KOPT-K1 (cell line): ENCODE results near the gene LTBP1.
"Not testable (repeated sequence)": the region's sequence is repeated elsewhere in the genome, so short reads cannot be mapped to it uniquely, and the experiment has no call there.

Experiments used
- H3K27ac ChIP-seq: fragments of 200-600 bp; sonication (generic); 2 replicates; pipeline ENCODE4 v1.5.1; 2016; ENCODE audit warnings: antibody characterized with exemption, mild to moderate bottlenecking, low read depth, low read length; ENCODE audit not compliant: poor library complexity, severe bottlenecking
- H3K36me3 ChIP-seq: fragments of 200-600 bp; sonication (generic); 2 replicates; pipeline ENCODE4 v1.5.1; 2017; ENCODE audit warnings: antibody characterized with exemption, mild to moderate bottlenecking, low read length, moderate library complexity; ENCODE audit not compliant: insufficient read depth
- H3K9me3 ChIP-seq: fragments of 200-600 bp; sonication (generic); 2 replicates; pipeline ENCODE4 v1.5.1; 2017; ENCODE audit warnings: antibody characterized with exemption, low read length, mild to moderate bottlenecking; ENCODE audit not compliant: insufficient read depth, poor library complexity, severe bottlenecking

LTBP1 gene

DNA sequence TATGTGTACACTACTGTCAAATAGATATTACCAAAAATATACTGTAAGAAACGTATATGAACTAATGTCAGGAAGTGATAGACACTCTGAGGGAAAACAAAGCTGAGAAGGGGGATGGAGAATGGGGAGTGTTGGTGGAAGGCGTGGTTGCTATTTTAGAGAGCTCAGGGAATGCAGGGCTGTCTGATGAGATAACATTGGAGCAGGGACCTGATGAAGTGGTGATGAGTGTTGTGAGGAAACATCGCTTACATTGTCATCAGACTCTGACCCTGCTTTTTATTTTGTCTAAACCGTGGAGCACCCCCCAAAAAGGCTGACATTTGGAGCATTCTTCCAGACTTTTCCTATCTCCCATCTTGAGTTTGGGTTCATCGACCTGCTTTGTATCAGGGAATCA, 194.7 kb downstream of the LTBP1 start:
- no peak overlapping the region for H3K27ac ChIP-seq
- no peaks in the 10 kb centered on the region for H3K36me3 ChIP-seq
- H3K9me3 ChIP-seq = no peaks in the 10 kb centered on the region

GRCh38 chr2:33142810-33143209, 196.1 kb downstream of the LTBP1 start:
- no peak overlapping the region for H3K27ac ChIP-seq

GRCh38 chr2:33144243-33144642, 197.5 kb downstream of the LTBP1 start:
- Histone ChIP-seq H3K27ac (no peak overlapping the region), H3K9me3 (no peaks in the 10 kb centered on the region), H3K36me3 (no peaks in the 10 kb centered on the region)

More at GRCh38 chr2:33142810-33143209, 196.1 kb downstream of the LTBP1 start:
- H3K36me3 ChIP-seq = no peaks in the 10 kb centered on the region
- H3K9me3 ChIP-seq = no peaks in the 10 kb centered on the region

GRCh38 chr2:33145459-33145858, 198.7 kb downstream of the LTBP1 start:
- H3K27ac ChIP-seq = no peak overlapping the region
- H3K36me3 ChIP-seq = no peaks in the 10 kb centered on the region
- no peaks in the 10 kb centered on the region for H3K9me3 ChIP-seq

DNA sequence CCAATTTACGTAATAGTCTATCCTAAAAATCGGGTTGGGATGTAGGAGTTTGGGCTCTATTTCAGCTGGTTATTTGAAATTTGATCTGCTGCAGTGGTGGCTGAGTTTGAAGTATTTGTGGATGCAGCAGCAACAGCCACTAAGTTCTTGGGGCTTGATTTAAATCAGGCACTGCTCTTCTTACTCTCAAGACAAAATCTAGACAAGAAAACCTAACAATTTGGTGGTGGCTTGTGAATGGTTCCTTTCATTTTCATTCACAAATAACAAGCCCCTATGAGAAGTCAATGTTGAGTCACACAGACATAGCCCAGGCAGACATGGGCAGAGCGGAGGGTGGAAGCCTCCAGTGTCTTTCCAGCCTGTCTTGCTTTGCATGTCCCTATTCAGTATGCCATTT, 199.3 kb downstream of the LTBP1 start:
- H3K9me3 ChIP-seq = no peaks in the 10 kb centered on the region
- no peak overlapping the region for H3K27ac ChIP-seq
- H3K36me3 ChIP-seq = no peaks in the 10 kb centered on the region

DNA sequence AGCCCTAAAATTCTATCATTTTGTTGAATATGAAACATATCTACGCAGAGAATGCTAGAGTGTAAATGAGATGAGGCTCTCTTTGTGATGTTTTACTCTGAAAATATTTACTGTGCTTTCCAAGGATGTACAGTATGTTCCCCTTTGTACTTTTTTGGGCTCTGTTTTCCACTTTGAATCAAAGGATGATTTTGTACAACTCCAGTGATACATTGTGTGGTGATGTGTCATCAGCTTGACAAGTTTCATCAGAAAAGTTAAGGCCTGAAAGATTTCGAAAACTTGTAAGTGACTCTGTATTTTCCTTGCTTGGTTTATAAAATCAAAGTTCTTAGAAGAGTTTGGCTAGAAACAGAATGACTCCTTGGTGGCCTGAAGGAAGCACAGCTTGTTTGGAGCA, 206.3 kb downstream of the LTBP1 start:
- H3K36me3 ChIP-seq = no peaks in the 10 kb centered on the region
- H3K9me3 ChIP-seq = no peaks in the 10 kb centered on the region
- H3K27ac ChIP-seq = no peak overlapping the region

DNA sequence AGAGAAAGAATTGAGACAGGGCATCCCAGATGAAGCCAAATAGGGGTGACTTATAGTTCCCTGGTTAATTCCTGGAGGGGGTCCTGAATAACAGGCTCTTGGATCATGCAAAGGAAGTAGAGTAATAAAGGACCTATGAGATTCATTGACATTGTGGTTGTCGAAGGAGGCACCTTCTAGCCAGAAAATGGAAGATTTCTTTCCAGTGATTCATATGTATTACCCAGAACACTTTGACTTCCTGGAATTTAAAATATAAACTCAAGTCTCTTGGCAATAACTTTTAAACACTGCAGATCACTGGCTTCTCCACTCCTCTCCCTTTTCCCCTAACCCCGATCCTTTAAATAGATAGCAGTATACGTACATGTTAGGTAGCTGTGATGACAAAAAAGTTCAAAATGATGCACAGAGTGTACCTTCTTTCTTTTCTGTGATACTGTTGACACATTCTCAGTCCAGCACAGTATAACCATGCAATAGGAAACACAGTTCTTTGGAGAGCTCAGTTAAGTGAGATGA, 211.8 kb downstream of the LTBP1 start:
- Histone ChIP-seq H3K9me3 (no peaks in the 10 kb centered on the region), H3K27ac (no peak overlapping the region), H3K36me3 (no peaks in the 10 kb centered on the region)

- no peak overlapping the region for H3K27ac ChIP-seq
- H3K36me3 ChIP-seq = no peaks in the 10 kb centered on the region
- H3K9me3 ChIP-seq = no peaks in the 10 kb centered on the region
Measured at GRCh38 chr2:33160191-33160590, 213.4 kb downstream of the LTBP1 start.

GRCh38 chr2:33166287-33166881, 219.6 kb downstream of the LTBP1 start:
- Histone ChIP-seq H3K9me3 (no peaks in the 10 kb centered on the region), H3K27ac (no peak overlapping the region), H3K36me3 (no peaks in the 10 kb centered on the region)

- Histone ChIP-seq H3K27ac (no peak overlapping the region), H3K9me3 (no peaks in the 10 kb centered on the region), H3K36me3 (no peaks in the 10 kb centered on the region)
Measured at GRCh38 chr2:33167622-33168245, 221.0 kb downstream of the LTBP1 start.

DNA sequence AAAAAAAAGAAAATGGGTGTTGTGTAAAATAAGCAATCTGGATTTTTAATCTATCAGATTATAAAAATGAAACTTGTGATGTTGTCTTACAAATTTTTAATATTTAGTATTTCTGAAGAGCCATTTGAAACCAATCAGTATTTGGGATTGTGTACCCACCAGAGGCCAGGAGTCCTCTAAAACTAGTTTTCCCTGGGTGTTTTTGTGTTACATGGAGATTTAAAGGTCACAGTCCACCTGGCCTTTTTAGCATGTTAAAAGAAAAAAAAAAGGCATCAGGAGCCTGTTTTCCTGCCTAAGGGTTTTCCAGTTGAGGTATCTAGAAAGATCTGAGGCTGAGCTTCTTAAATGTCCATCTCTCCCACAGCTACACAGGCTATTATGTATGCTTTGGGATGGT, 221.7 kb downstream of the LTBP1 start:
- no peak overlapping the region for H3K27ac ChIP-seq
- no peaks in the 10 kb centered on the region for H3K36me3 ChIP-seq
- no peaks in the 10 kb centered on the region for H3K9me3 ChIP-seq

DNA sequence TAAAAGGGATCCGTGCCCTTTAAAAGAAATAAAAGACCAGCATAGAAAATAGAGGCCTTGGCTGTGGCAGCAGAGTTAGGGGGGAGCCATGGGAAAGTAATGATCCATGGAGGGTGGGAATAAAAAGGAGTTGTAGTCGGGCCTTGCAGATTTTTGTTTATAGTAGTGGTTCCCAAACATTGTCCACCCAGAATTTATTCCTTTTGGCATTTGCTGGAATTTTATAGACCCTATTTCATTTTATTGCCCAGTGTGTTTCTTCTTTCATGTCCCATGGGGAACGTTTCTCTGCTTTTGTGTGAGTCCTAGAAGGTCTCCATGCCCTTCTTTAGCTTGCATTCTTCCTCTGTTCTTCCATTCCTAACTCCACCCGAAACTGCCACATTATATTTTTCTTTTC, 222.2 kb downstream of the LTBP1 start:
- Histone ChIP-seq H3K36me3 (no peaks in the 10 kb centered on the region), H3K9me3 (no peaks in the 10 kb centered on the region), H3K27ac (no peak overlapping the region)

DNA sequence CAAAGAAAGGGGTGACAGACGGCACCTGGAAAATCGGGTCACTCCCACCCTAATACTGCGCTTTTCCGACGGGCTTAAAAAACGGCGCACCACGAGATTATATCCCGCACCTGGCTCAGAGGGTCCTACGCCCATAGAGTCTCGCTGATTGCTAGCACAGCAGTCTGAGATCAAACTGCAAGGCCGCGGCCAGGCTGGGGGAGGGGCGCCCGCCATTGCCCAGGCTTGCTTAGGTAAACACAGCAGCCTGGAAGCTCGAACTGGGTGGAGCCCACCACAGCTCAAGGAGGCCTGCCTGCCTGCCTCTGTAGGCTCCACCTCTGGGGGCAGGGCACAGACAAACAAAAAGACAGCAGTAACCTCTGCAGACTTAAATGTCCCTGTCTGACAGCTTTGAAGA, 223.5 kb downstream of the LTBP1 start:
- not testable (repeated sequence) for H3K36me3 ChIP-seq, H3K27ac ChIP-seq, H3K9me3 ChIP-seq

- H3K9me3 ChIP-seq = no peaks in the 10 kb centered on the region
- no peak overlapping the region for H3K27ac ChIP-seq
- H3K36me3 ChIP-seq = no peaks in the 10 kb centered on the region
Measured at GRCh38 chr2:33177627-33178026, 230.9 kb downstream of the LTBP1 start.

DNA sequence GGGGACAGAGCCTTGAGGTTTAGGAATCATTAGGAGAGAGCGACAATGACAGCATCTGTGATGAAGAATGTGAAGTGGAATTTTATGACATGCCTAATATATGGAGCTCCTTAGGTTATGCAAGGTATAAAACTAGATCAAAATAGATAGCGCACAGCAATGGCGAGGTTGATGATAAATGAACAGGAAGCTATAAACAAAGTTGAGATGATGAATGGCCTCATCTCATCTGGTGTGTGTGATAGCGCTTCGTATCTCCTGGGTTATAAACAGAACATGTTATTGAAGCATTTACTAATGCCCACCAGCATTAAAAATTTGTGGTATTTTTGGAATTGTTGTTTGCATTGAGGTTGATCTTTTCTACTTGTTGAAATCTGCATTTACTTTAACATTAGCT, 231.5 kb downstream of the LTBP1 start:
- H3K9me3 ChIP-seq = no peaks in the 10 kb centered on the region
- no peak overlapping the region for H3K27ac ChIP-seq
- no peaks in the 10 kb centered on the region for H3K36me3 ChIP-seq

- H3K36me3 ChIP-seq = no peaks in the 10 kb centered on the region
- H3K27ac ChIP-seq = no peak overlapping the region
- no peaks in the 10 kb centered on the region for H3K9me3 ChIP-seq
Measured at GRCh38 chr2:33180915-33181314, 234.2 kb downstream of the LTBP1 start.
